Panc1 (cell line): ENCODE results near the gene DIS3L2. TPM values are rescaled to one million over a fixed set of nuclear protein-coding genes. Genes with fewer than 3 reads are reported as not detected.

Experiments used
- ATAC-seq: fragments of 200-7000 bp; cut with Tn5 transposase; 2 replicates; pipeline ENCODE4 v1.9.1; 2020; ENCODE audit warnings: mild to moderate bottlenecking, moderate library complexity
- BruUV-seq: library from RNA; stranded (reverse); fragments of 400-500 nt; replicated peaks from 2 replicates; lab custom pipeline; 2021; lab: Mats Ljungman, UMichigan
- CTCF ChIA-PET: fragments of 300-600 bp; sonication (Branson Sonifier 250); formaldehyde crosslinking; loops from one replicate; lab custom pipeline; 2022; ENCODE audit warnings: antibody characterized with exemption; lab: Charles Lee
- POLR2A ChIA-PET: fragments of 300-600 bp; sonication (Branson Sonifier 250); formaldehyde crosslinking; loops from one replicate; lab custom pipeline; 2022; ENCODE audit warnings: antibody characterized with exemption; lab: Charles Lee
- DNase-seq: peaks from one replicate; pipeline ENCODE4 v3.0.0-alpha.2; 2010; ENCODE audit warnings: low read depth, low spot score
- H3K27ac ChIP-seq: 2 replicates; pipeline ENCODE4 v1.5.1; 2011; ENCODE audit warnings: mild to moderate bottlenecking, low read length, inconsistent platforms
- H3K27me3 ChIP-seq: fragments of 200-500 bp; sonication (Bioruptor generic); 2 replicates; pipeline ENCODE4 v1.6.0; 2014; ENCODE audit warnings: low read length, inconsistent platforms; ENCODE audit not compliant: control insufficient read depth, insufficient read depth
- H3K36me3 ChIP-seq: fragments of 200-500 bp; sonication (Bioruptor generic); 2 replicates; pipeline ENCODE4 v1.5.1; 2014; ENCODE audit warnings: inconsistent platforms, mild to moderate bottlenecking, low read length, moderate library complexity; ENCODE audit not compliant: control insufficient read depth, insufficient read depth
- H3K4me1 ChIP-seq: 2 replicates; pipeline ENCODE4 v1.5.1; 2011; ENCODE audit warnings: inconsistent platforms, mild to moderate bottlenecking, low read length, moderate library complexity; ENCODE audit not compliant: control insufficient read depth, insufficient read depth
- H3K4me3 ChIP-seq, 2 experiments: 2 replicates each; pipeline ENCODE4 v1.5.1; 2011 to 2012; ENCODE audit warnings: low read depth in 2 of 2, low read length in 2 of 2, mild to moderate bottlenecking in 2 of 2, inconsistent platforms in 1 of 2, moderate library complexity in 1 of 2
- H3K9me3 ChIP-seq: fragments of 200-500 bp; sonication (Bioruptor generic); 2 replicates; pipeline ENCODE4 v1.5.1; 2014; ENCODE audit warnings: low read depth, mild to moderate bottlenecking, inconsistent platforms, low read length, moderate library complexity; ENCODE audit not compliant: control insufficient read depth, insufficient read depth
- CTCF ChIP-seq: fragments of 450-650 bp; IDR thresholded peaks from 2 replicates; pipeline ENCODE4 v1.5.1; 2017; ENCODE audit warnings: mild to moderate bottlenecking
- POLR2AphosphoS5 ChIP-seq: IDR thresholded peaks from 2 replicates; pipeline ENCODE4 v1.6.1; 2012; ENCODE audit warnings: mild to moderate bottlenecking, low read depth, low read length, moderate library complexity
- REST ChIP-seq, 2 experiments: IDR thresholded peaks; 2 replicates each; pipeline ENCODE4 v1.6.1; 2011 to 2012; ENCODE audit warnings: low read depth in 2 of 2, control low read depth in 1 of 2, low read length in 1 of 2, mild to moderate bottlenecking in 1 of 2, moderate library complexity in 1 of 2; ENCODE audit not compliant: insufficient read depth in 1 of 2
- SIN3A ChIP-seq: IDR thresholded peaks from 2 replicates; pipeline ENCODE4 v1.6.1; 2012; ENCODE audit warnings: low read depth, mild to moderate bottlenecking, low read length, moderate library complexity, borderline replicate concordance; ENCODE audit not compliant: insufficient read depth
- TCF7L2 ChIP-seq: IDR thresholded peaks from 2 replicates; pipeline ENCODE4 v1.6.1; 2011; ENCODE audit warnings: mild to moderate bottlenecking, low read depth, low read length, inconsistent platforms
- in situ Hi-C: cut with HindIII; loops from 2 replicates; pipeline ENCODE4 v1.10.0; 2016; ENCODE audit warnings: low sequenced_read_pairs, low pct_unique_long_range_greater_than_20kb
- intact Hi-C: fragments of 100-400 bp; cut with micrococcal nuclease; formaldehyde crosslinking; loops from one replicate; pipeline ENCODE4 v1.10.0; 2022; ENCODE audit not compliant: unreplicated experiment
- total RNA-seq: library from RNA; stranded (reverse); gene quantifications from one replicate; pipeline ENCODE4 v1.2.1, GENCODE V29; 2021; ENCODE audit not compliant: unreplicated experiment

Gene DIS3L2
- total RNA-seq, 1 experiment from 2014 or later = 28.1 TPM

- CTCF ChIA-PET = no interaction called here
- intact Hi-C loops = loop anchor here (10.0 kb wide), 1 partner anchor 183 kb away; the partner anchor contains the start of genes CHRND and PRSS56
Observed at GRCh38 chr2:232341739-232342126, 380.2 kb downstream of the DIS3L2 start.

GRCh38 chr2:232342635-232343565 is 381.4 kb downstream of the DIS3L2 start:
- ChIA-PET CTCF (no interaction called here), POLR2A (no interaction called here)
- no peak overlapping the region for H3K27ac ChIP-seq
- no peaks in the 10 kb centered on the region for H3K36me3 ChIP-seq
- no TSS peak for BruUV-seq
- TF ChIP-seq SIN3A = no peak
- no peak for TF ChIP-seq REST (IDR thresholded peaks at IDR 0.05; ENCODE audit: insufficient read depth in 1 of 2, low read depth in 2 of 2, low read length in 1 of 2)
- no peak for TF ChIP-seq TCF7L2
- no peak for TF ChIP-seq CTCF
- DNase-seq (no peak), ATAC-seq (no peak)
- no peaks in the 10 kb centered on the region; the same call in 1 of the 2 replicates for H3K4me1 ChIP-seq
- no peak overlapping the region for H3K4me3 ChIP-seq
- no peaks in the 10 kb centered on the region for H3K27me3 ChIP-seq
- intact Hi-C loops (loop anchor here (10.0 kb wide), 1 partner anchor 182 kb away; the partner anchor contains the start of genes CHRND and PRSS56), in situ Hi-C loops (no loop called here)
- no peaks in the 10 kb centered on the region for H3K9me3 ChIP-seq

More at GRCh38 chr2:232341739-232342126, 380.2 kb downstream of the DIS3L2 start:
- Histone ChIP-seq H3K9me3 (no peaks in the 10 kb centered on the region), H3K4me3 (no peak overlapping the region), H3K27ac (no peak overlapping the region), H3K4me1 (no peaks in the 10 kb centered on the region; the same call in 1 of the 2 replicates), H3K27me3 (no peaks in the 10 kb centered on the region), H3K36me3 (no peaks in the 10 kb centered on the region)
- POLR2A ChIA-PET = no interaction called here
- no TSS peak for BruUV-seq
- DNase-seq (no peak), ATAC-seq (no peak)
- TF ChIP-seq POLR2AphosphoS5 (no peak), TCF7L2 (no peak)
- in situ Hi-C loops = no loop called here
